Measurements from ENCODE around the gene NDUFS2.

NDUFS2 gene

GRCh38 chr1:161201836-161202712 lies at the start of gene NDUFS2:
Gene NDUFS2 (plus strand): TSS chr1:161202367. CDS start chr1:161202386, 19 bp downstream.
- DNase-seq: peak; percentile 97

GRCh38 chr1:161153176-161153575 lies 49.0 kb upstream of the NDUFS2 start:
- no peak for DNase-seq

GRCh38 chr1:161153682-161154337 lies 48.4 kb upstream of the NDUFS2 start, which contains the start of gene UFC1:
Gene UFC1 (plus strand): TSS chr1:161153978. CDS start chr1:161153998, 20 bp downstream.
- DNase-seq: peak; percentile 58

GRCh38 chr1:161157867-161158266 lies 44.3 kb upstream of the NDUFS2 start:
- no peak for DNase-seq

- DNase-seq: no peak
Measured at GRCh38 chr1:161158316-161159010, 43.7 kb upstream of the NDUFS2 start.

- DNase-seq: peak; percentile 50
Measured at GRCh38 chr1:161159087-161159912, 42.9 kb upstream of the NDUFS2 start, which contains the start of gene USP21. Gene USP21 (plus strand): TSS chr1:161159500. CDS start chr1:161160641, 1,141 bp downstream.

GRCh38 chr1:161159913-161160243 lies 42.3 kb upstream of the NDUFS2 start:
- no peak for DNase-seq

GRCh38 chr1:161160671-161161145 lies 41.5 kb upstream of the NDUFS2 start:
- no peak for DNase-seq

GRCh38 chr1:161161652-161162051 lies 40.5 kb upstream of the NDUFS2 start:
- no peak for DNase-seq

GRCh38 chr1:161162052-161162451 lies 40.1 kb upstream of the NDUFS2 start:
- DNase-seq: no peak

GRCh38 chr1:161162806-161163205 lies 39.4 kb upstream of the NDUFS2 start:
- no peak for DNase-seq

GRCh38 chr1:161163793-161164192 lies 38.4 kb upstream of the NDUFS2 start:
- no peak for DNase-seq

- no peak for DNase-seq
Measured at GRCh38 chr1:161164901-161165610, 37.1 kb upstream of the NDUFS2 start.

GRCh38 chr1:161165742-161166668 lies 36.2 kb upstream of the NDUFS2 start, which contains the start of gene PPOX:
Gene PPOX (plus strand): TSS chr1:161166426. CDS start chr1:161166848, 422 bp downstream.
- peak; percentile 89 for DNase-seq

GRCh38 chr1:161166669-161167548 lies 35.3 kb upstream of the NDUFS2 start:
- DNase-seq: no peak

GRCh38 chr1:161168906-161169305 lies 33.3 kb upstream of the NDUFS2 start:
- DNase-seq: no peak

- DNase-seq: no peak
Measured at GRCh38 chr1:161171191-161171590, 31.0 kb upstream of the NDUFS2 start.

- DNase-seq: no peak
Measured at GRCh38 chr1:161171696-161172095, 30.5 kb upstream of the NDUFS2 start.

GRCh38 chr1:161172349-161172748 lies 29.8 kb upstream of the NDUFS2 start:
- DNase-seq: no peak

Measured in NCI-H1417 treated with DMSO at 0.1 percent for 48 hours (cell line).